Measurements from ENCODE around the gene SIN3A. TPM values are rescaled to one million over a fixed set of nuclear protein-coding genes. Genes with fewer than 3 reads are reported as not detected.

The SIN3A gene
- total RNA-seq, 4 donors from 2014 or later: 31.1 to 53.1 (median 45.6) TPM

DNA sequence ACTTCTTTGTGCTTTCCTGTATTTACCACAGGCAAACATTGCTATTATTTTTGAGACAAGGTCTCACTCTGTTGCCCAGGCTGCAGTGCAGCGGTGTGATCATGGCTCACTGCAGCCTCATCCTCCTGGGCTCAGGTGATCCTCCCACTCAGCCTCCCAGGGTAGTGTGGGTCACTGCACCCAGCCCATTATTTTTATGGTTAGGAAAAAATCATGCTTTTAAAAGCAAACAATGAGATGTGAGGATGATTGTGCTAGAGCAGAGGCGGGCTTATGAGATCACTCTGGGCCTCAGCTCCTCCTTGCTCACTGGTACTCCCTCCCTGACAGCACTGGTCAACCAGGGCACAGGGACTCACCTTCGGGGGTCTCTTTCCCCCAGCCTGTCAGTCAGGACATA lies 85.3 kb downstream of the SIN3A start:
- Histone ChIP-seq H3K36me3 (peaks cover 30 to 74% (median 64%) of the 10 kb centered on the region in 4 donors), H3K27ac (replicated peaks in 1 of 4) (no peak overlapping the region), H3K4me1 (peaks cover 20 to 29% (median 21%) of the 10 kb centered on the region in 4 donors), H3K4me3 (no peak overlapping the region), H3K9me3 (no peaks in the 10 kb centered on the region), H3K27me3 (no peaks in the 10 kb centered on the region)
- DNase-seq (ENCODE audit: extremely low spot score): no peak
- WGBS: 94% methylated on average over 3 of the region's 3 CpGs
- intact Hi-C loops (cut with DNase I): loop anchor here (5.0 to 10.0 kb wide), 2 partner anchors 279 to 436 kb away; partner anchors contain the start of genes IMP3 and SNX33
- TF ChIP-seq EP300 (IDR thresholded peaks at IDR 0.05) (no peak), POLR2AphosphoS5 (IDR thresholded peaks at IDR 0.05) (no peak)
- TF ChIP-seq, protein P1, sequence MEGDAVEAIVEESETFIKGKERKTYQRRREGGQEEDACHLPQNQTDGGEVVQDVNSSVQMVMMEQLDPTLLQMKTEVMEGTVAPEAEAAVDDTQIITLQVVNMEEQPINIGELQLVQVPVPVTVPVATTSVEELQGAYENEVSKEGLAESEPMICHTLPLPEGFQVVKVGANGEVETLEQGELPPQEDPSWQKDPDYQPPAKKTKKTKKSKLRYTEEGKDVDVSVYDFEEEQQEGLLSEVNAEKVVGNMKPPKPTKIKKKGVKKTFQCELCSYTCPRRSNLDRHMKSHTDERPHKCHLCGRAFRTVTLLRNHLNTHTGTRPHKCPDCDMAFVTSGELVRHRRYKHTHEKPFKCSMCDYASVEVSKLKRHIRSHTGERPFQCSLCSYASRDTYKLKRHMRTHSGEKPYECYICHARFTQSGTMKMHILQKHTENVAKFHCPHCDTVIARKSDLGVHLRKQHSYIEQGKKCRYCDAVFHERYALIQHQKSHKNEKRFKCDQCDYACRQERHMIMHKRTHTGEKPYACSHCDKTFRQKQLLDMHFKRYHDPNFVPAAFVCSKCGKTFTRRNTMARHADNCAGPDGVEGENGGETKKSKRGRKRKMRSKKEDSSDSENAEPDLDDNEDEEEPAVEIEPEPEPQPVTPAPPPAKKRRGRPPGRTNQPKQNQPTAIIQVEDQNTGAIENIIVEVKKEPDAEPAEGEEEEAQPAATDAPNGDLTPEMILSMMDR (IDR thresholded peaks at IDR 0.05): no peak

DNA sequence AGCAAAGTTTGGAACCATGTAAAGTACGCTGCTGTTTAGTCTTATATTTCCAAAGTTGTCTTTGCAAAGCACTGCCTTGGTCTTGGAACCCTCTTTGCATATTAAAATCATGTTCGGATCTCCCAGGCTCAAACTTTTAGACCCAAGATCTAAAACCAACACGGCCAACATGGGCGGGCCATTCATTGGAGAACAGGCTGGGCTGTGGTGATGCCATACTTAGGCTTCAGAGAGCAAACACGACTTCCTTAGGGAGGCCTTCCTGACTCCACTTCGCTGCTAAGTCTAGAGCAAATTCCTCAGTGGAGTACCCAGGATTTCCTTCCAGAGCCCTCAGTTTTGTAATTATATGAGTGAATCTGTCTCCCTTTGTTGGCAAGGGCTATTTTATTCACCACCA lies 86.6 kb downstream of the SIN3A start:
- H3K27me3 ChIP-seq: no peaks in the 10 kb centered on the region
- TF ChIP-seq EP300 (IDR thresholded peaks at IDR 0.05) (no peak), POLR2AphosphoS5 (IDR thresholded peaks at IDR 0.05) (no peak), POLR2A (IDR thresholded peaks at IDR 0.05; ENCODE audit: low read depth) (no peak)
- TF ChIP-seq, protein P1 (IDR thresholded peaks at IDR 0.05): no peak
- H3K36me3 ChIP-seq: peaks cover 29 to 76% (median 72%) of the 10 kb centered on the region in 4 donors
- no peaks in the 10 kb centered on the region for H3K9me3 ChIP-seq
- WGBS: 98% methylated on average over 6 of the region's 6 CpGs
- peaks cover 20 to 27% (median 21%) of the 10 kb centered on the region in 4 donors for H3K4me1 ChIP-seq
- no peak overlapping the region for H3K4me3 ChIP-seq
- no peak for DNase-seq (ENCODE audit: extremely low spot score)
- intact Hi-C loops (cut with DNase I): loop anchor here (5.0 to 10.0 kb wide), 2 partner anchors 280 to 437 kb away; partner anchors contain the start of genes IMP3 and SNX33
- H3K27ac ChIP-seq (replicated peaks in 1 of 4): no peak overlapping the region

DNA sequence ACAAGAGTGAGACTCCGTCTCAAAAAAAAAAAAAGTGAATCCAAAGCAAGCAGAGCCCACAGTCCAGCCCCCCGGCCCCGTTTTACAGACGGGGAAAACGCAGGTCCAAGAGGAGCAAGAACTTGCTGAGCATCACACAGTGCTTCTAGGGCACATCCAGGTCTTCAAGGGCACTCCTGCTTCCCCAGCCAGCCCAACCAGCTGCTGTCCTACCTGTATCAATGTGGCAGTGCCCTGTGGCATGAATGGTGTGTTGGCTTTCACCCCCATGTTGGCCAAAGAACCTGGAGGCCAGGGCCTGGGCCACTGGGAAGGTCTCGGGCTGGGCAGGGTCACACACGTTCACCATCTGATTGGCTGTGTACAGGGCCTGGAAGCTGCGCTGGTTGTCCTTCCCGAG lies 87.7 kb downstream of the SIN3A start:
- no peaks in the 10 kb centered on the region for H3K9me3 ChIP-seq
- no peak overlapping the region for H3K4me3 ChIP-seq
- no peak overlapping the region for H3K27ac ChIP-seq (replicated peaks in 1 of 4)
- H3K27me3 ChIP-seq: no peaks in the 10 kb centered on the region
- DNase-seq (ENCODE audit: extremely low spot score): no peak
- peaks cover 38 to 86% (median 83%) of the 10 kb centered on the region in 4 donors for H3K36me3 ChIP-seq
- intact Hi-C loops (cut with DNase I): loop anchor here (10.0 kb wide), 1 partner anchor 281 kb away; the partner anchor contains the start of genes IMP3 and SNX33
- WGBS: 100% methylated on average over 5 of the region's 9 CpGs
- H3K4me1 ChIP-seq: peaks cover 11 to 16% (median 13%) of the 10 kb centered on the region in 4 donors
- TF ChIP-seq POLR2A (IDR thresholded peaks at IDR 0.05; ENCODE audit: low read depth) (no peak), EP300 (IDR thresholded peaks at IDR 0.05) (no peak), POLR2AphosphoS5 (IDR thresholded peaks at IDR 0.05) (no peak)
- TF ChIP-seq, protein P1 (IDR thresholded peaks at IDR 0.05): no peak

- DNase-seq (ENCODE audit: extremely low spot score): no peak
- TF ChIP-seq, protein P1 (IDR thresholded peaks at IDR 0.05): no peak
- no peak for TF ChIP-seq POLR2AphosphoS5 (IDR thresholded peaks at IDR 0.05)
- TF ChIP-seq EP300 (IDR thresholded peaks at IDR 0.05): no peak
- TF ChIP-seq POLR2A (IDR thresholded peaks at IDR 0.05; ENCODE audit: low read depth): no peak
- Histone ChIP-seq H3K27ac (replicated peaks in 1 of 4) (no peak overlapping the region), H3K27me3 (no peaks in the 10 kb centered on the region), H3K36me3 (peaks cover 48 to 97% (median 93%) of the 10 kb centered on the region in 4 donors), H3K4me1 (peaks cover 9 to 14% (median 12%) of the 10 kb centered on the region in 4 donors), H3K9me3 (no peaks in the 10 kb centered on the region), H3K4me3 (no peak overlapping the region)
- 76% methylated on average over 7 of the region's 7 CpGs for WGBS
- intact Hi-C loops (cut with DNase I): loop anchor here (10.0 kb wide), 1 partner anchor 282 kb away; the partner anchor contains the start of genes IMP3 and SNX33
Measured at GRCh38 chr15:75362642-75363249, 88.7 kb downstream of the SIN3A start.
